Esophagus squamous epithelium (tissue), 4 donors: Measurements from ENCODE around the gene CCDC102B.

Experiments
- POLR2A ChIP-seq, 4 donors: fragments of 450-650 bp; IDR thresholded peaks; one replicate each; pipeline ENCODE4 v1.6.1; 2017; ENCODE audit warnings: antibody characterized with exemption in 4 of 4, mild to moderate bottlenecking in 4 of 4, moderate library complexity in 3 of 4
- TF ChIP-seq, protein P1 (sequence below), 6 experiments: fragments of 450-650 bp in 4 of 6; fragments of 200-600 bp in 2 of 6; sonication (generic) in 2 of 6; IDR thresholded peaks; one replicate each; pipeline ENCODE4 v1.5.1; 2016 to 2019; ENCODE audit warnings: antibody characterized with exemption in 6 of 6, mild to moderate bottlenecking in 4 of 6, moderate library complexity in 4 of 6

DNA sequence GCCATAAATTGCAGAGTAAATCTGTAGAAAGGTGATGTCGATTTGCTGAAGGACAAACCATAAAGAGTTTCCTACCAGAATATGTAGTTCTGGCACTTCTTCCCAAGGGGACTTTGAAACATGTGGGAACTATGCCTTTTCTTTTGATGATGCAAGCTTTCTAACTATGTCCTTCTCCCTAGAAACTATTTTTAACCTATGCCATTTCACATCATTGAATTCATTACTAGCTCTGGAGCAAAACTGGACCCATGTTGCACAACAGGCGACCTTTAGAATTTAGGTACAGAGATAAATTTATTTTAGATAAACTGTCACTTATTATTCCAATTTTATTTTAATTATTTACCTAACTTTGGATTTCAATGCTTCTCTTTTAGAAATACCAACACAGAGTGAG is 186.5 kb downstream of the CCDC102B start:
- no peak for TF ChIP-seq POLR2A (IDR thresholded peaks at IDR 0.05)
- TF ChIP-seq, protein P1, sequence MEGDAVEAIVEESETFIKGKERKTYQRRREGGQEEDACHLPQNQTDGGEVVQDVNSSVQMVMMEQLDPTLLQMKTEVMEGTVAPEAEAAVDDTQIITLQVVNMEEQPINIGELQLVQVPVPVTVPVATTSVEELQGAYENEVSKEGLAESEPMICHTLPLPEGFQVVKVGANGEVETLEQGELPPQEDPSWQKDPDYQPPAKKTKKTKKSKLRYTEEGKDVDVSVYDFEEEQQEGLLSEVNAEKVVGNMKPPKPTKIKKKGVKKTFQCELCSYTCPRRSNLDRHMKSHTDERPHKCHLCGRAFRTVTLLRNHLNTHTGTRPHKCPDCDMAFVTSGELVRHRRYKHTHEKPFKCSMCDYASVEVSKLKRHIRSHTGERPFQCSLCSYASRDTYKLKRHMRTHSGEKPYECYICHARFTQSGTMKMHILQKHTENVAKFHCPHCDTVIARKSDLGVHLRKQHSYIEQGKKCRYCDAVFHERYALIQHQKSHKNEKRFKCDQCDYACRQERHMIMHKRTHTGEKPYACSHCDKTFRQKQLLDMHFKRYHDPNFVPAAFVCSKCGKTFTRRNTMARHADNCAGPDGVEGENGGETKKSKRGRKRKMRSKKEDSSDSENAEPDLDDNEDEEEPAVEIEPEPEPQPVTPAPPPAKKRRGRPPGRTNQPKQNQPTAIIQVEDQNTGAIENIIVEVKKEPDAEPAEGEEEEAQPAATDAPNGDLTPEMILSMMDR (IDR thresholded peaks at IDR 0.05), result no peak
